Chondrocyte (in vitro differentiated cells): ENCODE measurements around the gene C4BPB. TPM values are rescaled to one million over a fixed set of nuclear protein-coding genes. Genes with fewer than 3 reads are reported as not detected.

Experiments
- DNase-seq: peaks from one replicate; pipeline ENCODE4 v3.0.0; 2021; ENCODE audit warnings: mixed read lengths, low spot score
- H3K27ac Mint-ChIP-seq: one replicate; pipeline ENCODE4 v1.8.0; 2021; ENCODE audit warnings: mild to moderate bottlenecking, moderate library complexity, mixed read lengths; ENCODE audit not compliant: unreplicated experiment
- H3K27me3 Mint-ChIP-seq: 2 replicates; pipeline ENCODE4 v1.8.0; 2021; ENCODE audit warnings: low read depth, mixed read lengths
- H3K36me3 Mint-ChIP-seq: 2 replicates; pipeline ENCODE4 v1.8.0; 2021; ENCODE audit warnings: low read depth, mixed read lengths
- H3K4me1 Mint-ChIP-seq: 2 replicates; pipeline ENCODE4 v1.8.0; 2021; ENCODE audit warnings: low read depth, mild to moderate bottlenecking, mixed read lengths
- H3K4me3 Mint-ChIP-seq: one replicate; pipeline ENCODE4 v1.8.0; 2021; ENCODE audit warnings: mild to moderate bottlenecking, moderate library complexity, mixed read lengths; ENCODE audit not compliant: unreplicated experiment
- H3K9me3 Mint-ChIP-seq: 2 replicates; pipeline ENCODE4 v1.8.0; 2021; ENCODE audit warnings: low read depth, mixed read lengths
- CTCF ChIP-seq: fragments of 200-600 bp; sonication (generic); IDR thresholded peaks from 2 replicates; pipeline ENCODE4 v1.5.0; 2021; ENCODE audit warnings: antibody characterized with exemption, mild to moderate bottlenecking, moderate library complexity
- total RNA-seq: library from RNA; stranded (reverse); gene quantifications from 3 replicates; pipeline ENCODE4 v1.2.1, GENCODE V29; 2021

Gene C4BPB
- total RNA-seq, 1 donor from 2014 or later: not detected

- peaks cover 30% of the 10 kb centered on the region for H3K4me1 Mint-ChIP-seq
- no peak overlapping the region for H3K4me3 Mint-ChIP-seq
- no peak overlapping the region for H3K27ac Mint-ChIP-seq
Measured at GRCh38 chr1:207084232-207084631, 4.4 kb upstream of the C4BPB start.

GRCh38 chr1:207084701-207085180, 3.9 kb upstream of the C4BPB start:
- TF ChIP-seq CTCF: peak; percentile 81
- peaks cover under 1% of the 10 kb centered on the region for H3K36me3 Mint-ChIP-seq
- no peak for DNase-seq
- H3K9me3 Mint-ChIP-seq: no peaks in the 10 kb centered on the region
- H3K4me3 Mint-ChIP-seq: no peak overlapping the region
- H3K27ac Mint-ChIP-seq: no peak overlapping the region
- H3K4me1 Mint-ChIP-seq: peaks cover 30% of the 10 kb centered on the region
- H3K27me3 Mint-ChIP-seq: peaks cover 4% of the 10 kb centered on the region

More at GRCh38 chr1:207084232-207084631, 4.4 kb upstream of the C4BPB start:
- Mint-ChIP-seq H3K27me3 (peaks cover 4% of the 10 kb centered on the region), H3K36me3 (peaks cover 2% of the 10 kb centered on the region), H3K9me3 (no peaks in the 10 kb centered on the region)
- no peak for DNase-seq
- TF ChIP-seq CTCF: no peak

GRCh38 chr1:207085887-207086286, 2.8 kb upstream of the C4BPB start:
- TF ChIP-seq CTCF: no peak
- no peak for DNase-seq
- Mint-ChIP-seq H3K4me3 (no peak overlapping the region), H3K9me3 (no peaks in the 10 kb centered on the region), H3K36me3 (no peaks in the 10 kb centered on the region), H3K27me3 (peaks cover 4% of the 10 kb centered on the region), H3K4me1 (peaks cover 30% of the 10 kb centered on the region), H3K27ac (no peak overlapping the region)

- H3K27me3 Mint-ChIP-seq: peaks cover 8% of the 10 kb centered on the region
- no peaks in the 10 kb centered on the region for H3K36me3 Mint-ChIP-seq
- no peaks in the 10 kb centered on the region for H3K9me3 Mint-ChIP-seq
- no peak for DNase-seq
- H3K4me3 Mint-ChIP-seq: no peak overlapping the region
- no peak for TF ChIP-seq CTCF
- H3K4me1 Mint-ChIP-seq: peaks cover 30% of the 10 kb centered on the region
- H3K27ac Mint-ChIP-seq: no peak overlapping the region
Measured at GRCh38 chr1:207088161-207088560, 499 bp upstream of the C4BPB start.

- no peak for TF ChIP-seq CTCF
- Mint-ChIP-seq H3K27me3 (peaks cover 11% of the 10 kb centered on the region), H3K27ac (no peak overlapping the region), H3K9me3 (no peaks in the 10 kb centered on the region), H3K4me3 (no peak overlapping the region), H3K4me1 (peaks cover 20% of the 10 kb centered on the region), H3K36me3 (no peaks in the 10 kb centered on the region)
- DNase-seq: no peak
Measured at GRCh38 chr1:207089627-207090355, 1.1 kb downstream of the C4BPB start.
